Fibroblast of lung (primary cell): ENCODE data around the gene PLEKHG7. TPM values are rescaled to one million over a fixed set of nuclear protein-coding genes. Genes with fewer than 3 reads are reported as not detected.

ENCODE experiments used
- DNase-seq, 2 donors: peaks; one replicate each; pipeline versions ENCODE4 v3.0.0 to v3.0.0-alpha.2; 2010; ENCODE audit warnings: low read depth in 2 of 2
- H2AFZ ChIP-seq: 2 replicates; pipeline ENCODE4 v1.5.1; 2012; ENCODE audit warnings: low read length, control low read depth, inconsistent platforms
- H3K27ac ChIP-seq: 2 replicates; pipeline ENCODE4 v1.5.1; 2011; ENCODE audit warnings: low read length, control low read depth; ENCODE audit not compliant: insufficient read depth
- H3K27me3 ChIP-seq: 2 replicates; pipeline ENCODE4 v1.5.1; 2011; ENCODE audit warnings: mild to moderate bottlenecking, low read length; ENCODE audit not compliant: control insufficient read depth, insufficient read depth
- H3K36me3 ChIP-seq: 2 replicates; pipeline ENCODE4 v1.5.1; 2011; ENCODE audit warnings: low read length; ENCODE audit not compliant: control insufficient read depth, insufficient read depth
- H3K4me1 ChIP-seq: 2 replicates; pipeline ENCODE4 v1.5.1; 2011; ENCODE audit warnings: low read length; ENCODE audit not compliant: control insufficient read depth, insufficient read depth; ENCODE audit errors: extremely low read depth
- H3K4me2 ChIP-seq: 2 replicates; pipeline ENCODE4 v1.5.1; 2011; ENCODE audit warnings: low read length, control low read depth; ENCODE audit not compliant: insufficient read depth; ENCODE audit errors: extremely low read depth
- H3K4me3 ChIP-seq, 4 experiments: fragments of 200-600 bp in 1 of 4; sonication (generic) in 1 of 4; replicated peaks in 1 of 4; 2 replicates each; pipeline ENCODE4 v1.5.1; 2011 to 2016; ENCODE audit warnings: low read length in 4 of 4, low read depth in 3 of 4, mild to moderate bottlenecking in 3 of 4, control low read depth in 2 of 4, inconsistent platforms in 1 of 4, mixed read lengths in 1 of 4; ENCODE audit not compliant: insufficient read depth in 1 of 4; ENCODE audit errors: control extremely low read depth in 1 of 4
- H3K79me2 ChIP-seq: 2 replicates; pipeline ENCODE4 v1.5.1; 2012; ENCODE audit warnings: mild to moderate bottlenecking, low read length, inconsistent platforms; ENCODE audit not compliant: control insufficient read depth, insufficient read depth
- H3K9ac ChIP-seq: 2 replicates; pipeline ENCODE4 v1.5.1; 2011; ENCODE audit warnings: mild to moderate bottlenecking, low read length, control low read depth; ENCODE audit not compliant: insufficient read depth
- H3K9me3 ChIP-seq: 2 replicates; pipeline ENCODE4 v1.5.1; 2012; ENCODE audit warnings: low read depth, low read length; ENCODE audit not compliant: control insufficient read depth, insufficient read depth
- H4K20me1 ChIP-seq: 2 replicates; pipeline ENCODE4 v1.5.1; 2011; ENCODE audit warnings: low read length; ENCODE audit not compliant: control insufficient read depth, insufficient read depth; ENCODE audit errors: extremely low read depth
- CTCF ChIP-seq, 2 donors: IDR thresholded peaks in 1 of 2; conservative IDR thresholded peaks in 1 of 2; 1 replicate in 1 of 2; 2 replicates in 1 of 2; pipeline ENCODE4 v1.5.1; 2011 to 2012; ENCODE audit warnings: low read length in 2 of 2, control low read depth in 1 of 2, inconsistent platforms in 1 of 2, low read depth in 1 of 2, mild to moderate bottlenecking in 1 of 2
- EZH2 ChIP-seq: IDR thresholded peaks from 2 replicates; pipeline ENCODE4 v1.5.1; 2012; ENCODE audit warnings: low read length, control low read depth, mild to moderate bottlenecking; ENCODE audit errors: missing control alignments
- polyA plus RNA-seq, 2 donors: library from polyadenylated mRNA; depleted of rRNA in 1 of 2; stranded (reverse) in 1 of 2; unstranded in 1 of 2; fragments of >200 nt; gene quantifications; 2 replicates each; pipeline ENCODE4 v1.2.1, GENCODE V29; 2011 to 2012; ENCODE audit warnings: missing spikeins in 1 of 2
- total RNA-seq: library from RNA; depleted of rRNA; stranded (reverse); fragments of >200 nt; gene quantifications from 2 replicates; pipeline ENCODE4 v1.2.1, GENCODE V29; 2014

Gene PLEKHG7
- total and polyA plus RNA-seq, 2 donors (not counting 1 experiment from before 2014, with no cell fraction given): not detected

- Histone ChIP-seq H3K79me2 (no peaks in the 10 kb centered on the region), H3K9me3 (no peaks in the 10 kb centered on the region), H3K36me3 (no peaks in the 10 kb centered on the region), H4K20me1 (no peaks in the 10 kb centered on the region), H3K4me1 (peaks cover 2% of the 10 kb centered on the region), H2AFZ (no peak overlapping the region), H3K4me2 (no peak overlapping the region), H3K27ac (no peak overlapping the region), H3K4me3 (no peak overlapping the region), H3K27me3 (peaks cover 4% of the 10 kb centered on the region), H3K9ac (no peak overlapping the region)
- TF ChIP-seq EZH2 (no peak), CTCF (conservative IDR thresholded peaks at IDR 0.05 in 1 of 2, IDR thresholded peaks at IDR 0.05 in 1 of 2; ENCODE audit: low read depth in 1 of 2, low read length in 2 of 2) (no peak)
- DNase-seq: no peak
These were observed 27.1 kb downstream of the PLEKHG7 start for GRCh38 chr12:92729773-92730305.

- Histone ChIP-seq H3K9ac (no peak overlapping the region), H3K9me3 (no peaks in the 10 kb centered on the region), H2AFZ (no peak overlapping the region), H3K79me2 (no peaks in the 10 kb centered on the region), H4K20me1 (no peaks in the 10 kb centered on the region), H3K4me3 (no peak overlapping the region), H3K36me3 (no peaks in the 10 kb centered on the region), H3K4me1 (peaks cover 6% of the 10 kb centered on the region), H3K27me3 (peaks cover 4% of the 10 kb centered on the region), H3K27ac (no peak overlapping the region), H3K4me2 (no peak overlapping the region)
- no peak for DNase-seq
- TF ChIP-seq EZH2: no peak
- TF ChIP-seq CTCF (conservative IDR thresholded peaks at IDR 0.05 in 1 of 2, IDR thresholded peaks at IDR 0.05 in 1 of 2; ENCODE audit: low read depth in 1 of 2, low read length in 2 of 2): no peak
These were observed 28.0 kb downstream of the PLEKHG7 start for GRCh38 chr12:92730758-92731157.

- Histone ChIP-seq H3K4me3 (no peak overlapping the region), H3K36me3 (no peaks in the 10 kb centered on the region), H4K20me1 (no peaks in the 10 kb centered on the region), H3K9me3 (no peaks in the 10 kb centered on the region), H3K27me3 (peaks cover 4% of the 10 kb centered on the region), H3K79me2 (no peaks in the 10 kb centered on the region), H3K27ac (no peak overlapping the region), H3K4me1 (peaks cover 7% of the 10 kb centered on the region), H3K9ac (no peak overlapping the region), H2AFZ (no peak overlapping the region), H3K4me2 (no peak overlapping the region)
- TF ChIP-seq EZH2 (no peak), CTCF (conservative IDR thresholded peaks at IDR 0.05 in 1 of 2, IDR thresholded peaks at IDR 0.05 in 1 of 2; ENCODE audit: low read depth in 1 of 2, low read length in 2 of 2) (no peak)
- no peak for DNase-seq
These were observed 29.4 kb downstream of the PLEKHG7 start for GRCh38 chr12:92732216-92732615.
